Measurements from ENCODE around the gene PLEKHA7. TPM values are rescaled to one million over a fixed set of nuclear protein-coding genes. Genes with fewer than 3 reads are reported as not detected.

PLEKHA7 gene
- total RNA-seq, 1 experiment from 2014 or later: 57.6 TPM

GRCh38 chr11:16862726-16863125, 151.5 kb downstream of the PLEKHA7 start:
- H3K27me3 Mint-ChIP-seq (ENCODE audit: insufficient read depth, unreplicated experiment): no peaks in the 10 kb centered on the region
- Histone ChIP-seq H3K4me1 (peaks cover 55% of the 10 kb centered on the region), H3K36me3 (ENCODE audit: control insufficient read depth, insufficient read depth, low read length) (peaks cover 1% of the 10 kb centered on the region; the same call in 1 of the 2 replicates), H3K4me3 (ENCODE audit: low read depth, low read length) (no peak overlapping the region), H3K9me3 (no peaks in the 10 kb centered on the region), H3K27me3 (replicated peaks; ENCODE audit: control insufficient read depth, insufficient read depth, low read length) (no peaks in the 10 kb centered on the region)
- H3K27ac Mint-ChIP-seq (ENCODE audit: unreplicated experiment): peak overlapping the region; percentile 67
- DNase-seq: peak in 1 of 2 experiments; percentile 30
- H3K9me3 Mint-ChIP-seq (ENCODE audit: unreplicated experiment): no peaks in the 10 kb centered on the region
- ChIA-PET POLR2A (no interaction called here), CTCF (no interaction called here)
- H3K4me3 Mint-ChIP-seq (ENCODE audit: unreplicated experiment): no peak overlapping the region
- intact Hi-C loops (cut with micrococcal nuclease; ENCODE audit: unreplicated experiment): loop anchor here (2.0 kb wide), 2 partner anchors 18 to 62 kb away; no protein-coding TSS in a partner anchor
- BruUV-seq (replicated peaks): no TSS peak
- H3K4me1 Mint-ChIP-seq (ENCODE audit: low read depth, unreplicated experiment): peaks cover 52% of the 10 kb centered on the region
- TF ChIP-seq, protein P1, sequence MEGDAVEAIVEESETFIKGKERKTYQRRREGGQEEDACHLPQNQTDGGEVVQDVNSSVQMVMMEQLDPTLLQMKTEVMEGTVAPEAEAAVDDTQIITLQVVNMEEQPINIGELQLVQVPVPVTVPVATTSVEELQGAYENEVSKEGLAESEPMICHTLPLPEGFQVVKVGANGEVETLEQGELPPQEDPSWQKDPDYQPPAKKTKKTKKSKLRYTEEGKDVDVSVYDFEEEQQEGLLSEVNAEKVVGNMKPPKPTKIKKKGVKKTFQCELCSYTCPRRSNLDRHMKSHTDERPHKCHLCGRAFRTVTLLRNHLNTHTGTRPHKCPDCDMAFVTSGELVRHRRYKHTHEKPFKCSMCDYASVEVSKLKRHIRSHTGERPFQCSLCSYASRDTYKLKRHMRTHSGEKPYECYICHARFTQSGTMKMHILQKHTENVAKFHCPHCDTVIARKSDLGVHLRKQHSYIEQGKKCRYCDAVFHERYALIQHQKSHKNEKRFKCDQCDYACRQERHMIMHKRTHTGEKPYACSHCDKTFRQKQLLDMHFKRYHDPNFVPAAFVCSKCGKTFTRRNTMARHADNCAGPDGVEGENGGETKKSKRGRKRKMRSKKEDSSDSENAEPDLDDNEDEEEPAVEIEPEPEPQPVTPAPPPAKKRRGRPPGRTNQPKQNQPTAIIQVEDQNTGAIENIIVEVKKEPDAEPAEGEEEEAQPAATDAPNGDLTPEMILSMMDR (IDR thresholded peaks at IDR 0.05; ENCODE audit: insufficient read depth in 1 of 2, low read depth in 1 of 2, low read length in 1 of 2, severe bottlenecking in 1 of 2, unreplicated experiment in 1 of 2): no peak
- peaks cover 34% of the 10 kb centered on the region for H3K36me3 Mint-ChIP-seq (ENCODE audit: insufficient read depth, unreplicated experiment)

DNA sequence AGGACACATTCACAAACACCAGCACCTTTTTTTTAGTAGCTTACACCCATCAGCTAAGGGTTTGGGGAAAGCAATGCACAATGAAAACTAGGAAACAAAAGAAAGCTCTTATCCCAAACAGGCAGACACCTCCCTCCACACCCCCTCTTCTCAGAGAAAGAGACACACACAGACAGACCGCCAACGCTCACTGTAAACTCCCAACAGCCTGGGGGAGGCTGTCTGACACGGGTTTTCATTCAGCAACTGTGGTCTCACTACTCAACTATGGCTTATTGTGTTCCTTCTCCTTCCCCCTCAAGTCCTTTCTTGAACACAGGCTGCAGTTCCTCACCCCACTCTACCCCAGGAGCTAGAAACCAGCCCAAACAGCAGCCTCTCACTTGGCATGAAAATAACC, 152.4 kb downstream of the PLEKHA7 start:
- BruUV-seq (replicated peaks): no TSS peak
- DNase-seq: no peak
- no peak overlapping the region for H3K4me3 ChIP-seq (ENCODE audit: low read depth, low read length)
- H3K27ac Mint-ChIP-seq (ENCODE audit: unreplicated experiment): peak overlapping the region; percentile 67
- TF ChIP-seq, protein P1 (IDR thresholded peaks at IDR 0.05; ENCODE audit: insufficient read depth in 1 of 2, low read depth in 1 of 2, low read length in 1 of 2, severe bottlenecking in 1 of 2, unreplicated experiment in 1 of 2): no peak
- peaks cover 55% of the 10 kb centered on the region for H3K4me1 ChIP-seq
- H3K27me3 ChIP-seq (replicated peaks; ENCODE audit: control insufficient read depth, insufficient read depth, low read length): no peaks in the 10 kb centered on the region
- H3K9me3 ChIP-seq: no peaks in the 10 kb centered on the region
- no peaks in the 10 kb centered on the region for H3K27me3 Mint-ChIP-seq (ENCODE audit: insufficient read depth, unreplicated experiment)
- CTCF ChIA-PET: interaction anchor here (0.6 kb wide), 1 partner anchor 42 kb away, joined by 3 read pairs; no protein-coding TSS in a partner anchor
- H3K9me3 Mint-ChIP-seq (ENCODE audit: unreplicated experiment): no peaks in the 10 kb centered on the region
- no peaks in the 10 kb centered on the region; the same call in 1 of the 2 replicates for H3K36me3 ChIP-seq (ENCODE audit: control insufficient read depth, insufficient read depth, low read length)
- no peak overlapping the region for H3K4me3 Mint-ChIP-seq (ENCODE audit: unreplicated experiment)
- H3K4me1 Mint-ChIP-seq (ENCODE audit: low read depth, unreplicated experiment): peaks cover 49% of the 10 kb centered on the region
- peaks cover 33% of the 10 kb centered on the region for H3K36me3 Mint-ChIP-seq (ENCODE audit: insufficient read depth, unreplicated experiment)
- intact Hi-C loops (cut with micrococcal nuclease; ENCODE audit: unreplicated experiment): loop anchor here (2.0 kb wide), 2 partner anchors 19 to 63 kb away; no protein-coding TSS in a partner anchor
- POLR2A ChIA-PET: no interaction called here

DNA sequence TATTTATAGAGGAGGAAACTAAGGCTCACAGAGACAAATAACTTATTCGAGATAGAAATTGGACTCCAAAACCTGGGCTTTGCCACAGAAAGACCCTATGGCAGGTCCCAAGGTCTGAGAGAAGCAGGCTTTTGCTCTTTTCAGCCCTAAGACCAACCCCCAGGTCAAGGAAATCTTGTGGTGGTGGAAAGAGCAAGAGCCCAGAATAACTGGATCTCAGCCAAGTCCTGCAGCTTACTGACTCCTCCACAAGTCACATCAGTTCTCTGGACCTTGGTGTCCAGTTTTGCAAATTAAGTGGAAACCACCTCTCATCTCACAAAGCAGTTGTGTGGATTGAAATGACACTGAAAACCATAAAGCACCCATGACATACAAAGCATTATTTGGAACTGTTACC, 153.6 kb downstream of the PLEKHA7 start:
- Mint-ChIP-seq H3K27ac (ENCODE audit: unreplicated experiment) (peak overlapping the region; percentile 30), H3K4me1 (ENCODE audit: low read depth, unreplicated experiment) (peaks cover 49% of the 10 kb centered on the region), H3K9me3 (ENCODE audit: unreplicated experiment) (no peaks in the 10 kb centered on the region), H3K4me3 (ENCODE audit: unreplicated experiment) (no peak overlapping the region), H3K27me3 (ENCODE audit: insufficient read depth, unreplicated experiment) (no peaks in the 10 kb centered on the region), H3K36me3 (ENCODE audit: insufficient read depth, unreplicated experiment) (peaks cover 29% of the 10 kb centered on the region)
- Histone ChIP-seq H3K4me3 (ENCODE audit: low read depth, low read length) (no peak overlapping the region), H3K36me3 (ENCODE audit: control insufficient read depth, insufficient read depth, low read length) (no peaks in the 10 kb centered on the region; the same call in 1 of the 2 replicates), H3K9me3 (no peaks in the 10 kb centered on the region), H3K4me1 (peaks cover 55% of the 10 kb centered on the region), H3K27me3 (replicated peaks; ENCODE audit: control insufficient read depth, insufficient read depth, low read length) (no peaks in the 10 kb centered on the region)
- CTCF ChIA-PET: no interaction called here
- intact Hi-C loops (cut with micrococcal nuclease; ENCODE audit: unreplicated experiment): no loop called here
- BruUV-seq (replicated peaks): no TSS peak
- no peak for DNase-seq
- TF ChIP-seq, protein P1 (IDR thresholded peaks at IDR 0.05; ENCODE audit: insufficient read depth in 1 of 2, low read depth in 1 of 2, low read length in 1 of 2, severe bottlenecking in 1 of 2, unreplicated experiment in 1 of 2): no peak
- POLR2A ChIA-PET: interaction anchor here (0.9 kb wide), 1 partner anchor 64 kb away, joined by 3 read pairs; no protein-coding TSS in a partner anchor

All from Caco-2 (cell line).